H1 (cell line): ENCODE results near the gene FGB. TPM values are rescaled to one million over a fixed set of nuclear protein-coding genes. Genes with fewer than 3 reads are reported as not detected.
"Not testable (repeated sequence)": the region's sequence is repeated elsewhere in the genome, so short reads cannot be mapped to it uniquely, and the experiment has no call there.

Experiments
- CTCF ChIA-PET: fragments of 300-600 bp; sonication (Branson Sonifier 250); formaldehyde crosslinking; loops from one replicate; lab custom pipeline; 2021; ENCODE audit not compliant: partially characterized antibody; lab: Charles Lee
- POLR2A ChIA-PET: fragments of 300-600 bp; sonication (Branson Sonifier 250); formaldehyde crosslinking; loops from one replicate; lab custom pipeline; 2021; ENCODE audit warnings: inconsistent platforms; ENCODE audit not compliant: partially characterized antibody; lab: Charles Lee
- DNase-seq, 2 experiments: peaks; one replicate each; pipeline versions ENCODE4 v3.0.0 to v3.0.0-alpha.2; 2010 to 2022; ENCODE audit warnings: low spot score in 2 of 2, low read depth in 1 of 2, mixed read lengths in 1 of 2
- FAIRE-seq: peaks from 2 replicates; lab custom pipeline; 2011; peaks lifted over from hg19 to GRCh38; lab: Jason Lieb, UNC
- H2AFZ ChIP-seq: 2 replicates; pipeline ENCODE4 v1.8.1; 2012; ENCODE audit warnings: low read length, inconsistent platforms
- H2AK5ac ChIP-seq: 2 replicates; pipeline ENCODE4 v1.6.1; 2013; ENCODE audit warnings: low read depth, low read length
- H2BK120ac ChIP-seq: replicated peaks from 2 replicates; pipeline ENCODE3; 2013; ENCODE audit warnings: low read depth, low read length, inconsistent platforms
- H2BK12ac ChIP-seq: 2 replicates; pipeline ENCODE4 v1.6.1; 2013; ENCODE audit warnings: low read depth, low read length
- H2BK15ac ChIP-seq: 2 replicates; pipeline ENCODE4 v1.6.1; 2013; ENCODE audit warnings: low read length
- H2BK20ac ChIP-seq: 2 replicates; pipeline ENCODE4 v1.6.1; 2013; ENCODE audit warnings: low read length
- H2BK5ac ChIP-seq: 2 replicates; pipeline ENCODE4 v1.6.1; 2013; ENCODE audit warnings: low read depth, low read length
- H3K14ac ChIP-seq: 2 replicates; pipeline ENCODE4 v1.6.1; 2013; ENCODE audit warnings: inconsistent platforms; ENCODE audit not compliant: insufficient read length
- H3K18ac ChIP-seq: 2 replicates; pipeline ENCODE4 v1.6.1; 2013; ENCODE audit warnings: low read length; ENCODE audit errors: extremely low read depth
- H3K23ac ChIP-seq: 2 replicates; pipeline ENCODE4 v1.6.1; 2013; ENCODE audit warnings: inconsistent platforms; ENCODE audit not compliant: insufficient read length
- H3K23me2 ChIP-seq: 2 replicates; pipeline ENCODE4 v1.6.1; 2013; ENCODE audit warnings: low read depth, low read length
- H3K27ac ChIP-seq: 2 replicates; pipeline ENCODE4 v1.6.1; 2011; ENCODE audit warnings: low read depth, low read length, inconsistent platforms
- H3K27me3 ChIP-seq, 4 experiments: replicated peaks in 1 of 4; 1 replicate in 1 of 4; 2 replicates in 3 of 4; pipeline versions ENCODE4 v1.6.1 to v1.8.1; 2011 to 2013; ENCODE audit warnings: low read length in 3 of 4, mild to moderate bottlenecking in 3 of 4, inconsistent platforms in 2 of 4, mixed read lengths in 2 of 4, moderate library complexity in 1 of 4; ENCODE audit not compliant: control insufficient read depth in 3 of 4, insufficient read depth in 3 of 4; ENCODE audit errors: extremely low read depth in 1 of 4
- H3K36me3 ChIP-seq, 4 experiments: 2 replicates each; pipeline versions ENCODE4 v1.6.1 to v1.8.1; 2011 to 2013; ENCODE audit warnings: mild to moderate bottlenecking in 4 of 4, low read length in 3 of 4, moderate library complexity in 2 of 4, control low read depth in 1 of 4, inconsistent platforms in 1 of 4; ENCODE audit not compliant: insufficient read depth in 4 of 4, control insufficient read depth in 2 of 4
- H3K4ac ChIP-seq: replicated peaks from 2 replicates; pipeline ENCODE3; 2013; ENCODE audit warnings: low read length, low read depth, mixed read lengths, inconsistent platforms; ENCODE audit not compliant: insufficient read length
- H3K4me1 ChIP-seq, 4 experiments: replicated peaks in 1 of 4; 1 replicate in 1 of 4; 2 replicates in 3 of 4; pipeline versions ENCODE4 v1.6.1 to v1.8.1; 2011 to 2013; ENCODE audit warnings: low read length in 3 of 4, inconsistent platforms in 2 of 4, mixed read lengths in 1 of 4; ENCODE audit not compliant: insufficient read depth in 4 of 4, control insufficient read depth in 3 of 4
- H3K4me2 ChIP-seq, 2 experiments: 2 replicates each; pipeline versions ENCODE4 v1.6.1 to v1.8.1; 2011 to 2013; ENCODE audit warnings: low read depth in 2 of 2, low read length in 2 of 2, control low read depth in 1 of 2, inconsistent platforms in 1 of 2, mild to moderate bottlenecking in 1 of 2; ENCODE audit not compliant: insufficient read depth in 1 of 2
- H3K4me3 ChIP-seq, 4 experiments: fragments of 200-600, 300-600 bp in 1 of 4; sonication (generic), shearing (Covaris generic), sonication (Bioruptor Twin) in 1 of 4; 2 replicates each; pipeline versions ENCODE4 v1.5.1 to v1.8.1; 2011 to 2016; ENCODE audit warnings: low read length in 4 of 4, low read depth in 3 of 4, control low read depth in 2 of 4, inconsistent platforms in 2 of 4, mild to moderate bottlenecking in 2 of 4, mixed read lengths in 1 of 4, moderate library complexity in 1 of 4; ENCODE audit not compliant: insufficient read depth in 2 of 4; ENCODE audit errors: extremely low read depth in 1 of 4
- H3K56ac ChIP-seq: replicated peaks from 2 replicates; pipeline ENCODE3; 2013; ENCODE audit warnings: low read depth, mild to moderate bottlenecking, mixed read lengths, low read length, inconsistent platforms; ENCODE audit not compliant: insufficient read length
- H3K79me1 ChIP-seq: 2 replicates; pipeline ENCODE4 v1.6.1; 2013; ENCODE audit warnings: low read depth, low read length, control low read depth
- H3K79me2 ChIP-seq, 2 experiments: 2 replicates each; pipeline versions ENCODE4 v1.6.1 to v1.8.1; 2012 to 2013; ENCODE audit warnings: low read length in 2 of 2, mild to moderate bottlenecking in 2 of 2, inconsistent platforms in 1 of 2; ENCODE audit not compliant: insufficient read depth in 2 of 2, control insufficient read depth in 1 of 2
- H3K9ac ChIP-seq, 4 experiments: replicated peaks in 1 of 4; 1 replicate in 1 of 4; 2 replicates in 3 of 4; pipeline versions ENCODE4 v1.6.1 to v1.8.1; 2011 to 2013; ENCODE audit warnings: low read depth in 3 of 4, low read length in 3 of 4, control low read depth in 2 of 4, mild to moderate bottlenecking in 2 of 4, moderate library complexity in 2 of 4, inconsistent platforms in 1 of 4; ENCODE audit errors: extremely low read depth in 1 of 4
- H3K9me3 ChIP-seq, 2 experiments: 2 replicates each; pipeline versions ENCODE4 v1.6.1 to v1.8.1; 2012 to 2013; ENCODE audit warnings: mild to moderate bottlenecking in 2 of 2, moderate library complexity in 2 of 2, control low read depth in 1 of 2, inconsistent platforms in 1 of 2, low read depth in 1 of 2, low read length in 1 of 2, mixed read lengths in 1 of 2; ENCODE audit not compliant: insufficient read depth in 2 of 2
- H4K20me1 ChIP-seq, 2 experiments: replicated peaks in 1 of 2; 2 replicates each; pipeline versions ENCODE3 to v1.8.1; 2011 to 2013; ENCODE audit warnings: inconsistent platforms in 2 of 2, low read length in 2 of 2, mild to moderate bottlenecking in 1 of 2; ENCODE audit not compliant: insufficient read depth in 2 of 2, control insufficient read depth in 1 of 2
- H4K5ac ChIP-seq: 2 replicates; pipeline ENCODE4 v1.6.1; 2013; ENCODE audit warnings: low read length, low read depth, mixed read lengths, inconsistent platforms; ENCODE audit not compliant: insufficient read length
- H4K8ac ChIP-seq: 2 replicates; pipeline ENCODE4 v1.8.0; 2013; ENCODE audit warnings: mild to moderate bottlenecking, moderate library complexity, low read length, inconsistent platforms; ENCODE audit not compliant: insufficient read depth; ENCODE audit errors: extremely low read depth
- H4K91ac ChIP-seq: replicated peaks from 2 replicates; pipeline ENCODE3; 2013; ENCODE audit warnings: low read length, mixed read lengths, inconsistent platforms; ENCODE audit not compliant: insufficient read length
- CBX8 ChIP-seq: fragments of 300-800, 300-1000 bp; sonication (generic); IDR thresholded peaks from 2 replicates; pipeline ENCODE4 v1.7.1; 2016; ENCODE audit warnings: low read depth, low read length, borderline replicate concordance
- CHD2 ChIP-seq: IDR thresholded peaks from 2 replicates; pipeline ENCODE4 v1.6.1; 2012; ENCODE audit warnings: low read length, improper control_type of control experiment
- CTBP2 ChIP-seq: IDR thresholded peaks from 2 replicates; pipeline ENCODE4 v1.7.0; 2011; ENCODE audit warnings: borderline replicate concordance, mild to moderate bottlenecking, moderate library complexity, mixed read lengths, low read length; ENCODE audit not compliant: insufficient read depth, insufficient read length
- KDM4A ChIP-seq: IDR thresholded peaks from one replicate; pipeline ENCODE4 v1.7.1; 2012; ENCODE audit warnings: low read depth, mild to moderate bottlenecking, moderate library complexity, low read length, inconsistent platforms; ENCODE audit not compliant: severe bottlenecking
- NRF1 ChIP-seq: IDR thresholded peaks from 2 replicates; pipeline ENCODE4 v1.6.1; 2011; ENCODE audit warnings: mild to moderate bottlenecking, low read depth, low read length, improper control_type of control experiment
- POLR2A ChIP-seq, 2 experiments: IDR thresholded peaks; 1 replicate in 1 of 2; 2 replicates in 1 of 2; pipeline ENCODE4 v1.6.1; 2011; ENCODE audit warnings: low read depth in 2 of 2, low read length in 2 of 2, mild to moderate bottlenecking in 2 of 2; ENCODE audit errors: control extremely low read depth in 1 of 2
- SP2 ChIP-seq: IDR thresholded peaks from 2 replicates; pipeline ENCODE4 v1.6.1; 2012; ENCODE audit warnings: mild to moderate bottlenecking, low read length, inconsistent platforms
- WGBS, 2 experiments: shearing (Covaris generic) in 1 of 2; methylation state at CpG; one replicate each; pipeline versions ENCODE4 v1.1.6 to v1.1.7; 2013 to 2015; ENCODE audit warnings: low lambda C conversion rate in 2 of 2, mixed read lengths in 2 of 2, inconsistent platforms in 1 of 2, low coverage in 1 of 2, missing lambda C conversion rate in 1 of 2; ENCODE audit not compliant: insufficient replicate concordance in 2 of 2, insufficient coverage in 1 of 2, insufficient read length in 1 of 2; ENCODE audit errors: extremely low coverage in 1 of 2, missing lambda C conversion rate in 1 of 2; 5-methylcytosine and 5-hydroxymethylcytosine counted together
- polyA plus RNA-seq, 7 experiments: library from polyadenylated mRNA; depleted of rRNA in 3 of 7; stranded (reverse) in 5 of 7; unstranded in 2 of 7; fragments of >200 nt in 5 of 7; fragments of 200-250 nt in 2 of 7; gene quantifications; 1 replicate in 5 of 7; 2 replicates in 1 of 7; 4 replicates in 1 of 7; pipeline versions ENCODE4 v1.2.1 to v1.2.3, GENCODE V29; 2011 to 2013; ENCODE audit warnings: missing spikeins in 2 of 7, mixed read lengths in 2 of 7
- total RNA-seq: library from RNA; stranded (reverse); fragmentation: NEBNext Ultra II Directional; extraction: Animal tissue kit (Norgen Biotek cat#: 25700); gene quantifications from 2 replicates; pipeline ENCODE4 v1.2.1, GENCODE V29; 2021

The FGB gene
- total and polyA plus RNA-seq, 2 of the 8 experiments (the other 6 are each of a cell fraction or from before 2014, with no cell fraction given), result not detected

DNA sequence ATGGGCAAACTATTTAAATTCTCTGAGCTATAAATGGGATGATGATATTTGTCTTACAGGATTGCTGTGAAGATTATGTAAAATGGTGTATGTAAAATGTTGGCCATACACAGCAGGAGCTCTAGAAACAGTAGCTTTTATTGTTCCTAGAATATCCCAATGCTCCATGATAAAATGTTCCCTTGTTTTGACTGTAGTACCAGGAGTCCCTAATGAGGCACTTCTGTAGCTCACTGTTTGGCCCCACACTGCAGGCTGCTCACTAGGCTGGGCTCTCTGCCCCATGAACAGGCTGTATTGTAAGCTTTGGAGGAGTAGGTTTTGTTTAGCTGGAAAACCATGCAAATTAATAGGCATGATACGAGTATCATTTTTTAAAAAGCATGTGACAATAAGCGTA lies 31.1 kb downstream of the FGB start (continued):
- TF ChIP-seq CBX8 (no peak), SP2 (no peak), KDM4A (no peak), CHD2 (no peak), CTBP2 (no peak), POLR2A (IDR thresholded peaks at IDR 0.05; ENCODE audit: control extremely low read depth in 1 of 2, low read depth in 2 of 2, low read length in 2 of 2) (no peak), NRF1 (no peak)

DNA sequence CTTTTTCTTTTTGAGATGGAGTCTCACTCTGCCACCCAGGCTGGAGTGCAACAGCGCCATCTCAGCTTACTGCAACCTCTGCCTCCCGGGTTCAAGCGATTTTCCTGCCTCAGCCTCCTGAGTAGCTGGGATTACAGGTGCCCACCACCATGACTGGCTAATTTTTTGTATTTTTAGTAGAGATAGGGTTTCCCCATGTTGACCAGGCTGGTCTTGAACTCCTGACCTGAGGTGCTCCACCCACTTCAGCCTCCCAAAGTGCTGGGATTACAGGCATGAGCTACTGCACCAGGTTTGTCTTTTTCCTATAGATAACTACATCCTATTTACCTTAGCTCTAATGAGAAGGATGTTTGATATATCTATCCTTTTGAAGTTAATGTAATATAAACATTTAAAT lies 31.5 kb downstream of the FGB start:
- FAIRE-seq, H3K4me3 ChIP-seq, H2BK120ac ChIP-seq, H3K79me1 ChIP-seq, H2AK5ac ChIP-seq, H4K91ac ChIP-seq, H2BK20ac ChIP-seq, H2BK15ac ChIP-seq, POLR2A ChIA-PET, H3K27ac ChIP-seq, H3K36me3 ChIP-seq, H2BK12ac ChIP-seq, H4K8ac ChIP-seq, H4K20me1 ChIP-seq, H3K56ac ChIP-seq, H3K18ac ChIP-seq, H3K4me1 ChIP-seq, H3K4me2 ChIP-seq, H3K9ac ChIP-seq, H3K14ac ChIP-seq, H3K9me3 ChIP-seq, H3K23me2 ChIP-seq, H2AFZ ChIP-seq, H2BK5ac ChIP-seq, DNase-seq, H3K27me3 ChIP-seq, H3K4ac ChIP-seq, H4K5ac ChIP-seq, H3K23ac ChIP-seq, H3K79me2 ChIP-seq: not testable (repeated sequence)
- WGBS, 2 experiments, result 90% methylated on average over 3 of the region's 3 CpGs; no CpG with 5 or more reads in 1 of the 2 experiments
- CTCF ChIA-PET, result interaction anchor here (0.9 to 5.6 kb wide), 17 partner anchors 8 to 161 kb away, joined by 3 to 30 read pairs (median 6); partner anchors contain the start of genes FGB, FGG and PLRG1
